ENCODE measurements around the gene LYRM4.

The LYRM4 gene

DNA sequence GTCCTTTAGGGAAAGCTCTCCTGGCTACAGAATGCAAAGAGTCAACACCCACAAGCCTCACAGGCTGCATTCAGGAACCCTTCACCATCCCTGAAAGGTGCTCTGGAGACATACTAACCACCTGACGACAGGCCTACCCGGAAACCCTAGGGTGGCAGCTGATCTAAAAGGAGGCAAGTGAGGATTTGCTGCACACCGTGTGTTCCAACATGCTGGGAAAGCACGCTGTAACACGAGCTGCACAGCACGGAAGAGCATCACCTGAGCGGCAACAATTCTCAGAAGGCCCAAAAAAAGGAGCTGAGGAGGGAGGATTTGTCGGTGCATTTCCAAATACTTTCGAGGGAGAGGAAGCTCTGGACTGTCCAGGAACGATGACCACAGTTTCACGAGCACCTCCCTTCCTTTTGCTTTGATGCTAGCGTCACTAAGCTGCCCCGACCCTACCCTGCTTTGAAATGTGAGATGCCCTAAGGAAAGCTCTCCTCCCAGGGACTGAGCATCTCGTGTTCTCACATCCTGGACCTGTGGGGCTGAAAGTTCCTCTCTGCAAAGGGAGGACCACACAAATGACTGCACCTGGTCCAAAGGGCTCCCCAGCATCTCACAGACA, 88.6 kb downstream of the LYRM4 start:
- no peak for DNase-seq

- no peak for DNase-seq
Measured at GRCh38 chr6:5167501-5167900, 93.2 kb downstream of the LYRM4 start.

DNA sequence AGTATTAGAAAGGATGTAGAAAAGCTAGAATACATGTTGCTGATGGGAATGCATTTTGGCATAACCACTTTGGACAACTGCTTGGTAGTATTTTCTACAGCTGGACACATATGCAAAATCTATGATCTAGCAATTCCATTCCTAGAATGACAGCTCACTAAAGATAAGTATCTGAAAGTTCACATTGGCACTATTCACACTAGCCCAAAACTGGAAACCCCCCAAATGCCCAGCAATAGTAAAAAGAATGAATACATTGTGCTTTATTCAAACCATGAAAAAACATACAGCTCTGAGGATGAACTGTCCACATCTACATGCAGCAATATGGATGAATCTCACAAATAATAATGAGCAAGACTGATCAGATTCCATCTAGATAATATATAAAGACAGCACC, 96.7 kb downstream of the LYRM4 start:
- no peak for DNase-seq

DNA sequence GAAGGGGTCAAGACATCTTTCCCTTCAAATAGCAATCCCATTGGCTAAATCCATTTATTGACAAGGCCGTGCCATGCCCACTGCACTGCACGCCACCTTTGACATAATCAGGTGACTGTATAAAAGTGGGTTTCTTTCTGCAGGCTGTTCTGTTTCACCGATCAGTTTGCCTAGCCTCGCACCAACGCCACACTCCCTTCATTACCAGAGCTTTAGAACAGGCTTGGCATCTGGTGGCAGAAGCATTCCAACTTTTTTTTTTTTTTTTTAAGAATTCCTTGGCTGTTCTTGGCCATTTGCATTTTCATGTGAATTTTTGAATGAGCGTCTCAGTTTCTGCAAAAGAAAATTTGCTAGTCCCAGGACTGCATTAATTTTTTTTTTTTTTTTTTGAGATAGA, 97.5 kb downstream of the LYRM4 start:
- DNase-seq = no peak

GRCh38 chr6:5162355-5162754, 98.4 kb downstream of the LYRM4 start:
- DNase-seq = no peak

DNA sequence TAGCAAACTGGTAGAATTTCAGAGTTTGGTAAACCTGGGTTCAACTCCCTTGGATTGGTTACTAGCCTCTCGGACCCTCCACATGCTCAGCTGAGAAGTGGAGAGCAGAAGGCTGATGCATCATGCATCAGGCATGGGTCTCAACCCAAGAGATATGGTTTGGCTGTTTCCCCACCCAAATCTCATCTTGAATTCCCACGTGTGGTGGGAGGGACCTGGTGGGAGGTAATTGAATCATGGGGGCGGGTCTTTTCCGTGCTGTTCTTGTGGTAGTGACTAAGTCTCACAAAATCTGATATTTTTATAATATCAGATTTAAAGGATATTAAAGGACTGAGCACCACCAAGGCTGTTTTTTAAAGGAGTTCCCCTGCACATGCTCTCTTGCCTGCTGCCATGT, 100.5 kb downstream of the LYRM4 start:
- no peak for DNase-seq

DNA sequence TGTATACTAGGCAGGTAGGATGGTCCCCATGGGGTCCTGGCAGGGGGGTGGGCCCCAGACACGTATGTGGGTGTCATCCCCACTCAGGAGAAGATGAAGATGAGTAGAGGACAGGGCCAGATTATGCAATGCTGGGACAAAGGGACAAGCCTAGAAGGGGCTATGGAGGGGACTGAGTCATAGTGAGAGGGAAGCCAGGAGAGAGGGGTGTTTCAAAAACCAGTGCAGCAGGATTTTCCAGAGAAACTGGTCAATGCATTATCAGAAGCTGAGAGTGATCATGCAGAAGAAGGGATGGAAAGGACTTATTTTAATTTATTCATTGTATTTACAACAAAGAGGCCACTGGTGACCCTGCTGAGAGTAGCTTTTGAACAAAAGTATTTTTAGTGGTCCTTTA, 101.6 kb downstream of the LYRM4 start:
- no peak for DNase-seq

GRCh38 chr6:5158180-5158579, 102.6 kb downstream of the LYRM4 start:
- no peak for DNase-seq

- no peak for DNase-seq
Measured at GRCh38 chr6:5157621-5158138, 103.1 kb downstream of the LYRM4 start.

DNA sequence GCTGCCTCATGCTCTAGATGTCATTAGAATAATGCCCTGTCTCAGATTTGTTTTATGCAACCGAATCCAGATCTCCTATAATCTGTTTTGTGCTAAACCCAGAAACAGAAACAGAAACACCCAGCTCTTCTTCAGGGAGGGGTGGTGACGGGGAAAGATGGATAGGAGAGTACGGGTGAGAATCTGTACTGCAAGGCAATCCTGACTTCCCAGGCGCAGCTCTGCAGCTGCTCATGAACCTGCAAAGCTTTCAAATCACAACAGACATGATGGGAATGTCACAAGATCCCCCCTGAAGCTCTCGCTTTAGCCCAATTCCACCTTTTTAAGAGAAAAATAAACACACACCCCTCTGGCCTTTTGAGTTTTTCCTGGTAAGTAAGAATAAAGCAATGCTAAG, 104.1 kb downstream of the LYRM4 start:
- no peak for DNase-seq

DNA sequence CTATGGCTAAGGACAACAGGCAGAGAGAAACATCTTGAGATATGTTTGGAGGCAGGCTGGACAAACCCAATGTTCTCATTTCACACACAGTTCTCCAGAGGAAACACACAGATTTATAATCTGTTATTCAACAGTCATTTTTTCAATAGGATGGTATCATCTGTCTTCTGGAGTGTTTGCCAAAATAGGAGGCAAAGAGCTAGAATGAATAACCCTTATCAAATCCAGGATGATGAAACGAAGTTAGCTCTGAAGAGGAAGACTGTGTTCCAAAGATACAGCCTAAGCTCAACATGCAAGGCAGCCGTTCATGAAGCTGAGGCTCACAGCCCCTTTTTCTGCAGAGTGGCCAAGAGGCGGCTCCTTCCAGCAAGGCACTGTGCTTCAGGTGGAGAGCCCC, 104.8 kb downstream of the LYRM4 start:
- no peak for DNase-seq

DNA sequence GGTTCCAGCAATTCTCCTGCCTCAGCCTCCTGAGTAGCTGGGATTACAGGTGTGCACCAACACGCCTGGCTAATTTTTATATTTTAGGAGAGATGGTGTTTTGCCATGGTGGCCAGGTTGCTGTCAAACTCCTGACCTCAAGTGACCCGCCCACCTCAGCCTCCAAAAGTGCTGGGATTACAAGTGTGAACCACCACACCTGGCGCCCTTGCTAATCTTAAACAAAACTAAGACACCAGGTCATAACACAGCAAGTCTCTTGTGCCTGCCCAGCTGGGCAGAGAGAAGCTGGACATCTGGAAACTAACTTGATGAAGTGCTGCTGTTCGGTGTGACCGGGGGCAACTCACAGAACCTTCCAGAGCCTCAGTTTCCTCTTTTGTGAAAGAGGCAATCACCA, 107.6 kb downstream of the LYRM4 start:
- no peak for DNase-seq

DNA sequence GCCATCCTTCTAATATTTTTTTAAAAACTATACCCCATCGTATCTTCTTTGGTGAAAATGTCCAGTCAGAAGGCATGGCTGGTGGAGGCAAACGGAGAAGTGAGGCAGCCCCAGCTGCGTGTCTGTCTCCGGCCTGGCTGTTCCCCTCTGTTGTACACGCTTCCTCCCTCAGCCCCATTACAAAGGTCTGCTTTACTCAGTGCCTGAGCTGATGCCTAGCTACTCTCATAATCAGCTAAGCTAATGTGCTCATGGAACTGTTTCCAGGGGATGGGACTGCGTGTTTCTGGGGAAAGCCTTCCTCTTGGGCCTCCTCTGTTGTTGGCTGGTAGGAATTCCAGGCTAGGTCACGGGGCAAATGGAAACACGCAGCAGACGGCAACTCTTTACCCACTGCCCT, 108.3 kb downstream of the LYRM4 start:
- peak in 1 of 3 donors; percentile 38 for DNase-seq

DNA sequence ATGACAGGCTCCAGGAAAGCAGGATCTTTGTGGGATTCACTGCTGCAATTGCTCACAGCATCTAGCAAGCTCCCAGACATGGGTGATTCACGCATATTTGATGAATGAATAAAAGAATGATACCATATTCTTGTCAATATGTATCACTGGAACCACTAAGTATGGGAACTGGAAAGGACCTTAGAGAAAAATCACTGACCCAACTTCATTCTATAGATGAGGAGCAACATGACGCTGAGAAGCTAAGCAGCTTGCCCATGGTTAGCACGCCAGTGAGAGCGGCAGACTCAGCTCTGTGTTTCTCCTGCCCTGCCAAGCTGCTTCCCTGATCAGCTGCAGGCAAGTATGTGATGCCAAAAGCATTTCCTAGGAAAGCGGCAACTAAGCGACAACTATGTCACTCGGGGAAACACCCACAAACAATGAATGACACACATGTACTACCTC, 108.8 kb downstream of the LYRM4 start:
- no peak for DNase-seq

GRCh38 chr6:5151360-5151954, 109.3 kb downstream of the LYRM4 start:
- no peak for DNase-seq

- no peak for DNase-seq
Measured at GRCh38 chr6:5150551-5151075, 110.1 kb downstream of the LYRM4 start.

- DNase-seq = no peak
Measured at GRCh38 chr6:5149891-5150290, 110.9 kb downstream of the LYRM4 start.

- no peak for DNase-seq
Measured at GRCh38 chr6:5149159-5149704, 111.5 kb downstream of the LYRM4 start.

DNA sequence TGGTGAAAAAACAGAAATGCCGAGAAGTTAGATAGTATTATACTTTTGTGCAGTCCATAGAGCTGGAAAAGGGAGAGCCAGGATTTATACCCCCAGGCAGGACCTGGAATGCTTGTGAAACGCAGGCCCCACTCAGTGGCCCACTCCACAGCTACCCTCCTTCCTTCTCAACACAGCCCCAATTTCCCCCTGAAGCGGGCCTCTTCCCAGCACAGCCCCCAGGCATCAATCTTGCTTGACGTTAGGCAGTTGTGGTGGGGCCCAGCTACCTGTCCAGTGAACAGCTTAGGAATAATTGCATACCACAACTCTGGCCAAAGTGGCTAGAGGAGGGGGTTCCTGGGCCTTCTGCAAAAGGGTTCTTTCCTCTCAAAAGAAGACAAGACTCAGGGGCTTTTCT, 114.4 kb downstream of the LYRM4 start:
- DNase-seq = no peak

DNA sequence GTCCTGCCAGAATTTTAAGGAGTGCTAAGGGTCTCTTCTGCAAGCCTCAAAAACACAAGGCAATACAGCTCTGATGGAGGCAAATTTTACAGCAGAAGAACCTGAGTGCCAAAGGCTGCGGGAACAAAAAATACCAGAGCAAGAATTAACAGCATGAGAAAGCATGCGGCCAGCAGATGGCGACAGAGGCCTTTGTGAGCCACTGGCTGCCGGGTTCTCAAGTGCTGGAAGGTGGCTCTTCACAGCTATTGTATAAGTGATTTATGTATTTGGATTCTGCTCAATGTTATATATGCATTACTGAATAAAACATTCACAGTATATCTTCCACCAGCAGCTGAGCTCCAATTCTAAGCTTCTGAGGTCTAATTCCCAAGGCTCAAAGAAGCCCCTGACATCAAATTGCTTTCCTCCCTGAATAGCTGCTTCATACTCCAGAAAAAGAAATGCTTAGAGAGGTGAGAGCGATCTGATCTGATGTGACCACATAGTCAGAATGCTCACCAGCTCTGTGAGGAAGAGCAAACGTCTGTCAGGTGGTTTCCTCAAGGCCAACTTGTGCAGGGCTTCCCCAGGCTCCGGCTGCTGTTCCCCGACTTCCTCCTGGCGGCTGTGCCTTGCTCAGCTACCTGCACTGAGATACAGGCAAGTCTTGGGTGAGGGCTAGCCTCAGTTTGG, 117.0 kb downstream of the LYRM4 start:
- DNase-seq = peak; percentile 81 to 91 (median 90)

DNA sequence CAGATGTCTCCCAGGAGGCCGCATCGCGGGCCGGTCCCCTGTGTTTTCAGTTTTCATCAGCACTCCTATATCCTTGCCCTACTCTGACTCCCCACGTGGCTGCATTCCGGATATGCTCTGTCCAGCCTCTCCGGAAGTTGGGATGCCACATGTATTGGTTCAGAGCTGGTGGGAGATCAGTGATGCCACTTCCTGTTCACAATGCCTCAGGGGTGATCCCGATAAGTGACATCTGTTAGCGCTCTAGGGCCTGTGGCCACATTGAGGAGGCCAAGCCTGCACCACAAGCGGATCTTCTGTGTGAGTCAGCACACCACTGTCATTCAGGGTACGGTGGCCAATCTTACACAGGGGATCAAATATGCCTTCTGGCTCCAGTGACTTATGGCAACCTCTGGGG, 117.8 kb downstream of the LYRM4 start:
- no peak for DNase-seq

DNA sequence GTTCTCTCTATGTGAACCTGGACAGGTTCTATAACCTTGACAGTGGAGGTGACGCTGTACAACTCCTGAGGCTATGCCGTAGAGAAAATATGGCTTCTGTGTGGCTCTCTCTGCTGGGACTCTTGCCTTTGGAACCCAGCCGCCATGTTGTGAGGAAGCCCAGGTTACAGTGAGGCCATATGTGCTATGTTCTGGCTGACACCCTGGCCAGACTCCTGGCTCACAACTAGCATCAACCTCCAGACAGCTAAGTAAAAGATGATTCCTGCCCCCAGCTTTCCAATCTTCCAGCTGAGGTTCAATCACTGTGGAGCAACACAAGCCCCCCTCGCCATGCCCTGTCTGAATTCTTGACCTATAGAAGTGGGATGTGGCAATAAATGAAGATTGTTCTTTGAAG, 118.6 kb downstream of the LYRM4 start:
- DNase-seq = no peak

- DNase-seq = peak; percentile 51 to 59 (median 51)
Measured at GRCh38 chr6:5141046-5141445, 119.7 kb downstream of the LYRM4 start.

All from suppressor macrophage treated with lipopolysaccharide for 1 hour (primary cell).